Measurements from ENCODE around the gene HLTF.

- no peak for TF ChIP-seq CTCF (IDR thresholded peaks at IDR 0.05)
- no peak for TF ChIP-seq POLR2A (IDR thresholded peaks at IDR 0.05)
- no peak for TF ChIP-seq EP300 (IDR thresholded peaks at IDR 0.05; ENCODE audit: low read depth)
Observed at GRCh38 chr3:149055575-149055974, 30.8 kb downstream of the HLTF start.

All from transverse colon (tissue), 3 donors.